Measurements from ENCODE around the gene USP24. TPM values are rescaled to one million over a fixed set of nuclear protein-coding genes. Genes with fewer than 3 reads are reported as not detected.

USP24 gene, protein sequence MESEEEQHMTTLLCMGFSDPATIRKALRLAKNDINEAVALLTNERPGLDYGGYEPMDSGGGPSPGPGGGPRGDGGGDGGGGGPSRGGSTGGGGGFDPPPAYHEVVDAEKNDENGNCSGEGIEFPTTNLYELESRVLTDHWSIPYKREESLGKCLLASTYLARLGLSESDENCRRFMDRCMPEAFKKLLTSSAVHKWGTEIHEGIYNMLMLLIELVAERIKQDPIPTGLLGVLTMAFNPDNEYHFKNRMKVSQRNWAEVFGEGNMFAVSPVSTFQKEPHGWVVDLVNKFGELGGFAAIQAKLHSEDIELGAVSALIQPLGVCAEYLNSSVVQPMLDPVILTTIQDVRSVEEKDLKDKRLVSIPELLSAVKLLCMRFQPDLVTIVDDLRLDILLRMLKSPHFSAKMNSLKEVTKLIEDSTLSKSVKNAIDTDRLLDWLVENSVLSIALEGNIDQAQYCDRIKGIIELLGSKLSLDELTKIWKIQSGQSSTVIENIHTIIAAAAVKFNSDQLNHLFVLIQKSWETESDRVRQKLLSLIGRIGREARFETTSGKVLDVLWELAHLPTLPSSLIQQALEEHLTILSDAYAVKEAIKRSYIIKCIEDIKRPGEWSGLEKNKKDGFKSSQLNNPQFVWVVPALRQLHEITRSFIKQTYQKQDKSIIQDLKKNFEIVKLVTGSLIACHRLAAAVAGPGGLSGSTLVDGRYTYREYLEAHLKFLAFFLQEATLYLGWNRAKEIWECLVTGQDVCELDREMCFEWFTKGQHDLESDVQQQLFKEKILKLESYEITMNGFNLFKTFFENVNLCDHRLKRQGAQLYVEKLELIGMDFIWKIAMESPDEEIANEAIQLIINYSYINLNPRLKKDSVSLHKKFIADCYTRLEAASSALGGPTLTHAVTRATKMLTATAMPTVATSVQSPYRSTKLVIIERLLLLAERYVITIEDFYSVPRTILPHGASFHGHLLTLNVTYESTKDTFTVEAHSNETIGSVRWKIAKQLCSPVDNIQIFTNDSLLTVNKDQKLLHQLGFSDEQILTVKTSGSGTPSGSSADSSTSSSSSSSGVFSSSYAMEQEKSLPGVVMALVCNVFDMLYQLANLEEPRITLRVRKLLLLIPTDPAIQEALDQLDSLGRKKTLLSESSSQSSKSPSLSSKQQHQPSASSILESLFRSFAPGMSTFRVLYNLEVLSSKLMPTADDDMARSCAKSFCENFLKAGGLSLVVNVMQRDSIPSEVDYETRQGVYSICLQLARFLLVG (N-terminal part only)
- polyA plus RNA-seq (ENCODE audit: insufficient read length), result 70.2 TPM
- long read RNA-seq, donor 1, partial matches to known transcripts, result 13 of 13 reads
- long read RNA-seq, donor 1, other reads (novel, unspliced or antisense), result 0 of 13 reads
- long read RNA-seq, donor 2, result 0 reads
- long read RNA-seq, donor 3, partial matches to known transcripts, result 22 of 22 reads
- long read RNA-seq, donor 3, other reads (novel, unspliced or antisense), result 0 of 22 reads
- long read RNA-seq, donor 4, result 0 reads
- long read RNA-seq, donor 5, result 0 reads
- long read RNA-seq, donor 6, result 0 reads
- long read RNA-seq, donor 7, partial matches to known transcripts, result 5 of 5 reads
- long read RNA-seq, donor 7, other reads (novel, unspliced or antisense), result 0 of 5 reads
- long read RNA-seq, donor 8, result 0 reads

DNA sequence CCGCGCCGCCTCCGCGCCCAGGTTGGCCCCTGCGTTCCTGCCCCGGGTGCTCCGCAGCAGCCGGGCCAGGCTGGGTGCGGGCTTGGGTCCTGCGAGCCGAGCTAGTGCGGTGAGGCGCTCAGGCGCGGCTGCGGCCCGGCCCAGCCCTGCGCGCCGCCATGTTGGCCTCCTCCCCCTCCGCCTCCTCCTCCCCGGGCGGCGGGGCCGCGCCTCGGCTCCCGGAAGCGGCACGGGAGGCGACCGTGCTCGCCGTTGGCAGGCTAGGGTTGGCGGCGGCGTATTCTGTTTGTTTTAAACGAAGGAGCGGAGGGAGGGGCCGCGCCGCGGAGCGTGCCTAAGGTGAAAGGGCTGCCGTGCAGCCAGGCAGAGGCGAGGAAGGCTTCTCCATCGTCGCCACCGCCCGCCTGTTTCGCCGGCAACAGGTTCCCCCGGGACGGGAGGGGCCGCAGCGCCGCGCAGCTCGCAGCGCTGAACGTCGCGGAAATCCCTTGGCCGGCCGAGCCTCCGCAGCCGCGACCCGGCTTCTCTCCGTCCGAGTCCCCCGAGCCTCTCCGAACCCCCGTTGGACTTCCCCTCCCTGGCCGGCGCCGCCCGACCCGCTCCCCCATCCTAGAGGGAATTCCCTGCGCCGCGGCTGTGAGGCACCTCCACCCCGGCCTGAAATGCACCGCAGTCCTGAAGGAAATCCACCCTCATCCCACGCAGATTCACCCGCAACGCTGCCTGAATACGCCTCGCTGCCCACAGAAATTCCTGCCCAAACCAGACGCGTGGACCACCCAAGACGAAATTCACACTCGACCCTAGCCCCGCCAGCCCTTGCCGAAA, at the start of gene USP24:
Gene USP24, minus strand, starts transcription at position 171 of the 828 bp plus-strand sequence. CDS start 251 bp downstream, outside the sequence.
- peak; percentile 71 for DNase-seq

DNA sequence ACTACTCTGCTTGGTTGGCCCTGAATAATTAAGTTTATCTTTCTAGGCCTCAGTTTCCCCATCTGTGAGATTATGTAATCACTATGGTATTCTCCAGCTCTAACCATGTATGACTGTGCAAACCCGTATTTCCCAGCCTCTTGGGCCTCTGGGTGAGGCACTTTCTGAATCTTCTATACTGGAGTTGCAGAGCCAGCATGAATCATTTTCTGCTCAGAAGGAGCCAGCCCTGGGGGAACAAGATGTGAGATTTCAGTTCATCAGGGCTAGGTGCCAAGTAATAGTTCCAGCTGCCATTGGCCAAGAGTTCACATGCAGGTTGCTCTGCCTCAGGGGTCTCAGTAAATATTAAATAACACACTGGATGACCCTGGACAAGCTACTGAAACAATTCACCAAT, 47.7 kb upstream of the USP24 start:
- DNase-seq, result no peak

DNA sequence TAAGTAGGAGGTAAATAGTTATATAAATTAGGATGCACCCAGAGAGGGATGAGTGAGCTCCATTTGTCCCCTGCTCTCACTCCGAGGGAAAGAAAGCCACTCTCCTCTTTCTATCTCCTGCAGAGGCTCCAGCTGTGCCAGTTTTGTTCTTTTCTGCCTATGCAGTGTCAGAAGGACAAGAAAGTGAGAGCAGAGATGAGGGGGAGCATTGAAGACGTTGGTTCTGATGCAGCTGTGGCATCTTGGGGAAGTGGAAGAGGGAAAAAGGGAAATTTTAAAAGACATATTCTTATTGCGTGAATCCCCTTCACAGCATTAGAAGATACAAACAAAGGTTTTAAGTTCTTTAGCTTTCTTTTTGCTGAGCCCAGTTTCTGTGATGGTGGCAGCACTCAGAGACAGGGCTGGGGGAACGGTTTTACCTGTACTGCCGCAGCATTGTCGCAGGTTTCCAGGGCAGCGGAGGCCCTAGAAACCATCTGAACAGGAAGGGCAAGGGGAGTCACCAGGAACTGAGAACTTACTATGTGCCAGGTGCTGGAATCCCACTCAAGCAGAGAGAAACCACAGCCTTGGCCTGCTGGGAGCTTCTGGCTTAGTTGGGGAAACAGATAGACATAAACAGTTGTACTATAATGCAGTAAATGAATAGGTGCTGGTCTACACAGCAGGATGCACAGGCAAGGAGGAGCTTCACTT, 44.9 kb upstream of the USP24 start:
- DNase-seq, result no peak

DNA sequence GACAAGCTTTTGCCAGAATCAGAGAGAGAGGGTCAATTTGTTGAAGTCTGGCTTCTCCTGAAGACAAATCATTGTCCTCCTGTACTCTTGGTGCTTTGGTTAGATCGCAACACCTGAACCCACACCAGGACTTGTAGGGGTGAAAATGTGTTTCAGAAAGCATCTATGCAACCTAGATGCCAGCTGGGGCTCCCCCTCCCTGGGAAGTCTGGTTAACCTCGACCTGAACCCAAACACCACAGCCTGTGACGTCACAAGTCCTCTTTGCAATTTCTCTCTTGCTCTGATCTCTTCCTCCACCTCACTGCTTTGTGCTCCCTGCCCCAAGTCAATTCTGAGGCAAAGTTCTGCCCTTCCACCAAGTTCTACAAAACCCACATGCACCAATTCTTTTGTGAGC, 42.8 kb upstream of the USP24 start:
- no peak for DNase-seq

DNA sequence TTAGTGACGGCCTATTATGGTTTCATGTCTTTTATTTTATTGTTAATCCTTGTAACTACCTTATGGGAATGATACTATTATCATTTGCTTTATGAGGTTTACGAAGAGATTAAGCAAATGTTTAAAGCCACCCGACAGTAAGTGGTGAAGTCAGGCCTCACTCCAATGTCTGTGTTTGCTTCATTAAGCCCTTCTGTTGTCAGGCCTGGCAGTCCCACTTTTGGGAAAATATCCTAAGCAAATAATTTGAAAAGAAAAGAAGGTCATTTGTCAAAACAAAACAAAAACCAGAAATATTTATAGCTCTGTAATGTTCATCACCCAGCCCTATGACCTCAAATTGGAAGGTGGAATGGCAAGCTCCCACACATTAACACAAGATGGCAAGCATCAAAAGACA, 40.7 kb upstream of the USP24 start:
- DNase-seq, result no peak

DNA sequence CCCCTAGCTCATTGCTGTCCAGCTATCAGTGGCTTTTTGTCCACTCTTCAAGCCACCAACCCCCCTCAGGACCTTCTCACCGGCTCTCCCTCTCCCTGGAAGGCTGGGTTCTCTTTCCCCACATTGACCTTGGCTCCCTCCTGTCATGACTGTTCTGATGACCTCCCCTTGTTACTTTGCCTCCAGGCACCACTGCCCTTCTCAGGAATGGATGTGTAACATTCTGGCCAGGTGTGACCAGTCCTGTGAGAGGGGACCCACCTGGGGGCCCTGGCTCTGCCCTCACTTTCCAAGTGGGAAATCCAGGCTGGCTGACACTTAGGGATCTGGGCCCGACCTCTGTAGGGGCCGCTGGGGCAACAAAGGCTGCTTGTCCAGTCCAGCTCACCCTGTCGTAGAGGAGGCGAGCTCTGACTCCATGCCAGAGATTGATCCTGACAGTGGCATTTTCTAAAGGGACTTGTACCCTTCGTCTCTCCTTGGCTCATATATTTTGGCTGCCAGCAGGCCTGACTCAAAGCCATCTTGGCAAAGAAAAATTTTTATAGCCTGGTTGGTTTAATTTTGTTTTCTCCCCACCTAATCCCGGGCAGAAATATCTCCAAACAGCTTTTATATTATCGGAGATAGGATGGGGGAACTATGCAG, 37.9 kb upstream of the USP24 start:
- DNase-seq, result no peak

DNA sequence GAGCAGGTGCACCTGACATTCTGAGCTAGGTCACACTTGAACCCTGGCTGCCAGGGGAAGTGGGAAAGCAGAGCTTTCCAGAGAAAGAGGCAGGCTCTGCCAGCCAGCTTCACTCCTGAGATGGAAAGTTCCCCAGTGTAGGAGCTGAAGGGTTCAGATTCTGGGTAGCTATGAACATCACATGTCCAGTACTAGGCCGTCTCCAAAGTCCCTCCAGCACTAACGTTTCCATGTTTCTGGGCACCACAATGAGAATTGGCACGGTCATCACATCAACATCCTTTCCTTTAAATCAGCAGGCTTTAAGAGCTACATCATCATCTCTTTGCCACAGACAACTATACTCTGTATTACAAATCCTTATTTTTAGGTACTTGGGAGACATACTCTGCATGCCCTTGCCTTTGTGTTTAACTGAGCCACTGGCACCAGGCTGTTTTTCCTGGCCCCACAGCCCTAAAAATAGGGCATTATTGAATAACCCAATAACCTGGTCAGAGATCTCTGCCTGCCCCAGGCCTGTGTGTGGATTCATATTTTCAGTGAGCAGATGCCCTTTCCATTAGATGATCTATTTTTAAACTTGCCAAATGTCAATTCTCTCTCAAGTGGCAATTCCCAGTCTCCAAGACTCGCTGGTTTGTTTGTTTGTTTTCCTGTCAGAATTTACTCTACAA, 35.4 kb upstream of the USP24 start:
- DNase-seq, result no peak

DNA sequence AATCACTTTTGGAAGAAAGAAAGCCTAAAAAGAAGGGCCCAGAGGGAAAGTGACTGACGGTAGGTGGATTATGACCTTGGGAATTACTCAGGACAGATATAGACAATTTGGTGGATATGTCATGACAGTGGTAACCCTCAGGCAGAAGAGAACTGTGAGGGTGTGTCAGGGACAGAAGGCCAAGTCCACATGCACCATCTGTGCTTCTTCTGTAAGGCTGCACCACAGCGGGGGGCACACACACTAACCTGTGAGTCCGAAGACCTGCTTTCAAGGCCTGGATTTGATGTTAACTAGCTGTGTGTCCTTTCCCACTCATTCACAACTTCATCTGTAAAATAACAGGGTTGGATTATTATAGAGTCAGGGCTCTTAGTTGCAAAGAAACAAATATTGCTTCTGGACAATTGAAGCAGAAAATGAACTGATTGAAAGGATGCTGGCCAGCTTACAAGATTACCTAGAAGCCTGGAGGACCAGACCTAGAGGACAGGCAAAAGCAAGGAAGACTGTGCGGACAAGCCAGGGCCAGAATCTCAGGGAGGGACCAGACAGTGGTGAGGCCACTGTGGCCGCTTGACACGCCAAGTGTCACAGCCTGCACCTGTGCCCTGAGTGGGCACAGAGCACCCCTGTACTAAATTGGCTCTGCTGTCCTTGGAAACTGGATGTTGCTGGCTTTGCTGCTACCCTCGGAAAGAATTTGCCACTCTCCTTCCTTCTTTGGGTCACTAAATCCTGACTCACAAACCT, 34.7 kb upstream of the USP24 start:
- DNase-seq, result no peak

DNA sequence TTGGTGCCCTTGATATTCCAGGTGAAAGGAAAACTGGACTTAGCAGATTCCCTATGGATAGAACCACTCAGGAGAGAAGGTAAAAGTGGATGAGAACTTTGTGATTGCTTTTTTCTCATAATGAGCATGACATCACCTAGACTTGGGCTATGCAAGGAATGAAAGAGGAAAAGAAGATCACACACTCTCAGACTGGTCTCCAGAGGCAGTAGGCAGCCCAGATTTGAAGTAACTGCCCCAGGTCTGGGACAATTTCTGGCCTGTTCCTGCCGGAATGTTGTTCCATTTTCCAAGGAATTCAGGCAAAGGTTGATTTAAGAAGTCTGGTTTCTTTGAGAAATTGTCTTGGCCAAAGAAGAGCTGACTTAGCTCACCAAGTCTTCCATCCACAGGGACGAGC, 31.7 kb upstream of the USP24 start:
- no peak for DNase-seq

DNA sequence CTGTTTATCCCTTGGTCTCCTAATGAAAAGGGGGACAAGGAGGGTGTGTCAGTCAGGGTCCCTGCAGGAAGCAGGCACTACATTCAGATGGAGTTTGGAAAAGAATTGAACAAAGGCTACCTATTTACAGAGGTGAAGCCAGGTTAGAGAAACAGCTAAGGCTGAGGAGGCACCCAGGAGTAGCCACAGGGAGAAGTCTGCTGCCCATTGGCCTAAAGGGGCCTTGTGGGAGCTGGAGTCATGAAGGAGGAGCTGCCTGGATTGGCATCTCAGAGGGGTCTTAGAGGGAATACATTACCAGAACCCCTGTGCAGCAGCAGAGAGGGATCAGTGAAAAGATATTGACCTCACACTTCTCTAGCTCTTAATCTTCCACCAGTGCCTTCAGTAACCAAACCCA, 31.2 kb upstream of the USP24 start:
- no peak for DNase-seq

DNA sequence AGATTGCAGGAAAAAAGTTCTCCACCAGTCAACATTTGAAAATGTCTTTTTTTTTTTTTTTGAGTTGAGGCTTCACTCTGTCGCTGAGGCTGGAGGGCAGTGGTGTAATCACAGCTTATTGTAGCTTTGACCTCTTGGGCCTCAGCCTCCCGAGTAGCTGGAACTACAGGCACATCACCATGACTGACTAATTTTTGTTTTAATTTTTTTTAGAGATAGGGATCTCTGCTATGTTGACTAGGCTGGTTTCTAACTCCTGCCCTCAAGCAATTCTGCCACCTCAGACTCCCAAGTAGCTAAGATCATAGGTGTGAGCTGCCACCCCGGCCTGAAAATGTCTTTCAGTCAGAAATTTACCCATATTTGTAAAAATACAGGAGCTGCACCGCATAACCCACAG, 30.6 kb upstream of the USP24 start:
- DNase-seq, result no peak

DNA sequence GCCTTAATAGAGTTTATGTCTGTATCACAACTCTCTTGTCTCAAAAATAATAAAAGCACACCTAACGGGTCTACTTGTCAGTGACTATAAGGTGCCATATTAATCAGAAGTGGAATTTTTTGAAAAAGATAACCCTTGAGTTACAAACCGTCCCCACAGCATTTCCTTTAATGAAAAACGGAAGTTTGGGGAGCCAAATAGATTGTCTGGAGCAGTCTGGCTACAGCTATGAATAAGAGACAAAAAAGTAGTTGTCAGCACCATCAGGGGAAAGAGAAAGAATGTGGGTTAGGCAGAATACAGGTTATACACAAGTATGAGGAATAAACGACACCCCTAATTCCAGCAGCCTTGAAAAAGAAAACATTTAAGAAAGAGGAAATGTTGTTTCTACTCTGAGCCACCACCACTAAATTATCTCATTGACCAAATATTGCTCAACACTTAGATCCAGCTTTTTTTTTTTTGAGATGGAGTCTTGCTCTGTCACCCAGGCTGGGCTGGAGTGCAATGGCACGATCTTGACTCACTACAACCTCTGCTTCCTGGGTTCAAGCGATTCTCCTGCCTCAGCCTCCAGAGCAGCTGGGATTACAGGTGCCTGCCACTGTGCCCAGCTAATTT, 29.4 kb upstream of the USP24 start:
- DNase-seq, result no peak

DNA sequence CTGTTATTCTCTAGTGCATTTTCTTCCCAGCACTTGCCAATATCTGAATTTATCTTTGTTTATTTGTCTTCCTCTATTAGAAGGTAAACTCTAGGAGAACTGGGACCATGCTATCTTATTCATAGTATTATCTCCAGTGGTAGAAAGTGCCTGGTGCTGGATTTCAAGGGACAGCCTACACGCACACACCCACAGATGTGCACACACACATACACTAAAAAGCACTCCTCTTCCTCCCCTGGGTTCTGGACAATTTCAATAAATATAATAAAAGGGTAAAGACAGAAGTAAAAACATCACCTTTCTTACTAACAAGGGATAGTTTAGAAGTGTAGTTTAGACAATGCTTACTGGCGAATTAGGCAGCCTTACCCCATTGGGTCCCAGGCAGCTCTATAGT, 28.5 kb upstream of the USP24 start:
- no peak for DNase-seq

DNA sequence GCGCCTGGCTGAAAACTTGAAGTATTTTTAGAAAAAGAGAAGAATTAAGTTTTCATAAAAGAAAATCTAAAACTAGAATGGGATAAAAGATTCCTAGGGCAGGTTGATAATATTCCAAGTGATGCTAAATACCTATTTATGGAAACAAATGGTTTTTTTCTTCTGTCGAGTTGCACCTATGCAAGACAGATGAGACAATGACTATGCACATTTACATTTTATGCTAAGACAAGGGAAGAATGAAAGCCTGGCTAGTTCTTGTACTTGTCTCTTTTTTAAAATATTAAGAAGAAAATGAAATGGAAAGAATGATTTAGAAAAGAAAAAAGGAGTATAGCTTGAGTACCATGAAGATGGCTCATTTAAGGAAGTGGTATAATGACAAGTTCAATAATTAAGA, 24.4 kb upstream of the USP24 start:
- no peak for DNase-seq

DNA sequence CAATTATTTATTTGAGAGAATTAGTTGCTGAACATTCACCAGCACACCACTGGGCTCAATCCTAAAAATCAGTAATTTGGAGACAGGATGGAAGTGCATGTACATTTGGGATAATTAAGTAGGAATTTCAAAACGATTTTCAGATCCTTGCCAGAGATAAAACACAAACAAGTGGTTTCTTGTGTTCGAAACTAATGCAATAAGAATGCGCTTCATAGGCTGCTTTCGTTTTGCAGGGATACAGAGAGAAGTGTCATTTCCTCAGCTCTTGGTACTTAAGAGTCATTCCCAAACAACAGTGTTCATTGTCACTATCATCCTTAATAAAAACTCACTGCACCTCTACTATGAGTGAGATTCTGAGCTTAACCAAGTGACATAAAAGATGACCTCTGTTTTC, 20.6 kb upstream of the USP24 start:
- no peak for DNase-seq

DNA sequence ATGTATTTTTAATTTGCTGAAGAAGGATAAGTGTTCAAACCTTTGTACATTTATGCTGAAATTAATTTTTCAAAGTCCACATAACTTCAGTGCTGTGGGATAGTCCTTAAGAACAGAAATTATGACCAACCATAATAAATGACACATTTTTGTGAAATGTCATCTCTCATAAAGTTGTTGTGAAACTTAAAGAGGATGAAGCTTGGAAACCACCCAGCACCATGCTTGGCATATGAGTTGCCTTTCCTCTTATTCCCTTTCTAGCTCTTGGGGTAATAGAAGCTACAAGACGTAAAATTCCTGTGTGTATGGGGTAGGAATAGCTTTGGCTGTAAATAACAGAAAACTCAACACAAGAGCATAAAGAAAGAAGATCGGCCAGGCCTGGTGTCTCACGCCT, 18.9 kb upstream of the USP24 start:
- no peak for DNase-seq

DNA sequence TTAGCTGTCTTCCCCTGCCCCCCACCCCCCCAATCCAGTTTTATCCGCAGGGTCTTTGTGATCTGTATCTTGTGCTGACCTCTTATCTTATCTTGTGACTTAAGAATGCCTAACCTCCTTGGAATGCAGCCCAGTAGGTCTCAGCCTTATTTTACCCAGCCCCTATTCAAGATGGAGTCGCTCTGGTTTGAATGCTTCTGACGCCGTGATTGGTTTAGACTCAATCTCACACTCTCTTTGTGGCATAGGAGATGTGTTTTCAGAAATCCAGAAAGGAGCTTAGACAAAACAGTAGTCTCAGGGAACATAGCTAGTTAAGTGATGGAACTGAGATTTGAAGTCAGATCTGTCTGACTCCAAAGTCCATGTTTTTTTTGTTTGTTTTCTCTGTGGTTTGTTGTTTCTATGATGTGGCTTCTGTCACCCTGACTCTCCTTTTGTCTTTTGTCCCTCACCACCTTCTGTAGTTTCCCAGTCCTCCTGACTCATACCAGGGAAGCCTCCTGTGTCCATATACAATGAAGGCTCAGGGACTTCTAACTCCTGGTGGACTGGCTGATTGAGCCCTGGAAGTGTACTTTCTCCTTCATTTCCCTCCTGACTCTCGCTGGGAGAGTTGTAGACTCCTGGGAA, 18.1 kb upstream of the USP24 start:
- DNase-seq, result no peak
